Body of pancreas (tissue), 4 donors: Measurements from ENCODE around the gene CLSTN1. TPM values are rescaled to one million over a fixed set of nuclear protein-coding genes. Genes with fewer than 3 reads are reported as not detected.

Experiments
- ATAC-seq: fragments of 150-250 bp; one replicate; pipeline ENCODE4 v1.9.1; 2016
- DNase-seq, 4 donors: peaks; one replicate each; pipeline ENCODE4 v3.0.0-alpha.2; 2019
- H3K27ac ChIP-seq, 4 donors: fragments of 200-600 bp; sonication (generic); 1 replicate in 3 of 4; 2 replicates in 1 of 4; pipeline versions ENCODE4 v1.5.1 to v1.6.1; 2016 to 2019; ENCODE audit warnings: mild to moderate bottlenecking in 1 of 4, mixed read lengths in 1 of 4, moderate library complexity in 1 of 4
- H3K27me3 ChIP-seq, 2 donors: fragments of 200-600 bp; sonication (generic); one replicate each; pipeline ENCODE4 v1.6.0; 2016; ENCODE audit warnings: mild to moderate bottlenecking in 1 of 2
- H3K36me3 ChIP-seq, 2 donors: fragments of 200-600 bp; sonication (generic); replicated peaks in 1 of 2; 2 replicates each; pipeline ENCODE4 v1.5.1; 2016; ENCODE audit warnings: low read depth in 2 of 2; ENCODE audit not compliant: insufficient read depth in 1 of 2
- H3K4me1 ChIP-seq: fragments of 200-600 bp; sonication (generic); one replicate; pipeline ENCODE4 v1.6.0; 2016
- H3K4me3 ChIP-seq, 2 donors: fragments of 200-600 bp; sonication (generic); 1 replicate in 1 of 2; 2 replicates in 1 of 2; pipeline ENCODE4 v1.5.1; 2016 to 2019
- H3K9me3 ChIP-seq, 3 donors: fragments of 200-600 bp; sonication (generic); 1 replicate in 2 of 3; 2 replicates in 1 of 3; pipeline ENCODE4 v1.5.1; 2016
- CTCF ChIP-seq, 7 experiments: fragments of 450-650 bp in 4 of 7; fragments of 200-600 bp in 3 of 7; sonication (generic) in 3 of 7; IDR thresholded peaks; one replicate each; pipeline ENCODE4 v1.5.1; 2016 to 2019; ENCODE audit warnings: antibody characterized with exemption in 7 of 7
- POLR2A ChIP-seq, 3 donors: fragments of 450-650 bp; IDR thresholded peaks; one replicate each; pipeline ENCODE4 v1.6.1; 2016; ENCODE audit warnings: antibody characterized with exemption in 3 of 3, mild to moderate bottlenecking in 2 of 3
- WGBS, 2 donors: methylation state at CpG; one replicate each; pipeline ENCODE4 v1.1.5; 2017; 5-methylcytosine and 5-hydroxymethylcytosine counted together
- intact Hi-C: fragments of 100-400 bp; cut with DNase I; formaldehyde crosslinking; loops from one replicate; pipeline ENCODE4 v1.15.1; 2023
- total RNA-seq, 2 donors: library from RNA; depleted of rRNA; stranded (reverse); fragments of >200 nt; gene quantifications; one replicate each; pipeline ENCODE4 v1.1.0, GENCODE V29; 2016

CLSTN1 gene
- total RNA-seq, 2 donors from 2014 or later = 60.2 to 64.6 TPM

DNA sequence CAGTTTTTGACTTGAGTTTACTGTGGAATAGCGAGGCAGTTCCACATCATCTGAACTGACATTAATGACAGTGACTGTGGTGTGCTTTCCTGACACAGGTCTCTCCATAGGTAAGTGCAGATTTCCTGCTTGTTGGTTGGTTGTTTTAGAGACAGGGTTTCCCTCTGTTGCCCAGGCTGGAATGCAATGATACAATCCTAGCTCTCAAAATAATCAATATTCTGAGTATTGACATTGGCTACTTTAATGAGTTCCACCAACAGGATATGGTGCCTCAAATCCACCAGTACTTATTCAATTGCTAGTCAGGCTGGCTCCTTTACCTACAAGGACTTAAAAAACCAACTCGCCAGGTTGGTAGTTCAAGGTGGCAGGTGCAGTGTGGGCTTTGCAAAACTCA is 63.8 kb downstream of the CLSTN1 start:
- Histone ChIP-seq H3K4me1 (peaks cover 6% of the 10 kb centered on the region), H3K27ac (no peak overlapping the region), H3K9me3 (no peaks in the 10 kb centered on the region), H3K4me3 (no peak overlapping the region), H3K36me3 (no peaks in the 10 kb centered on the region), H3K27me3 (no peaks in the 10 kb centered on the region)
- intact Hi-C loops = no loop called here
- no peak for DNase-seq
- no peak for TF ChIP-seq CTCF (IDR thresholded peaks at IDR 0.05)
- 76 to 90% methylated on average over 2 of the region's 2 CpGs for WGBS, 2 donors
- ATAC-seq = no peak

GRCh38 chr1:9758559-9759121 is 65.1 kb downstream of the CLSTN1 start:
- intact Hi-C loops = no loop called here
- Histone ChIP-seq H3K4me3 (no peak overlapping the region), H3K36me3 (no peaks in the 10 kb centered on the region), H3K27me3 (no peaks in the 10 kb centered on the region), H3K4me1 (peaks cover 6% of the 10 kb centered on the region), H3K27ac (no peak overlapping the region), H3K9me3 (no peaks in the 10 kb centered on the region)
- DNase-seq (no peak), ATAC-seq (no peak)
- TF ChIP-seq POLR2A (IDR thresholded peaks at IDR 0.05) = no peak
- no peak for TF ChIP-seq CTCF (IDR thresholded peaks at IDR 0.05)
- 91 to 92% methylated on average over 10 of the region's 10 CpGs for WGBS, 2 donors

DNA sequence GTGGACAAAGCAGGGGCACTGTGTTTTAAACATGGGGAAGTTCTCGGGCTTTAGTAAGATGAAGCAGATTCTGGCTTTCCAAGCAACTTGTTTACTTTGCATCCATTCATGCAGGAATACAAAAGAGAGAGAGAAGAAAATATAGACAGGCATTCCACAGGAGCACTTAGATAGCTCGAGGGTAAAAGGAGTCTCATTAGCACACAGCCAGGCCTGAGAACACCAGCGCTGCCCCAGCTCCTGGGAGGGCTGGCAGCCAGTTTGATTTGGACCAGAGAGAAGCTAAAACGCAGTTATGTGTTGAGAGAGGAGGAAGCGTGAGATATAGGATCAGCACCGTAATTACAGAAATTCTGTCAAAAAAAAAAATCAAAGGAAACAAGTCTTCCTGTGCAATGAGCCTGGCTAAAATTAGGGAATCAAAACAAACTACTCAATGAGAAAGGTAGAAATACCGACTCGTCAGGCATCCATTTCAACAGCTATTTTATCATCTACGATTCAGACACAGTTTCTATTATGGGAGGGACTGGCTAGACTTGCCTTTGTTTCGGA is 68.2 kb downstream of the CLSTN1 start:
- no peak for ATAC-seq
- Histone ChIP-seq H3K4me3 (no peak overlapping the region), H3K4me1 (peaks cover 6% of the 10 kb centered on the region), H3K9me3 (no peaks in the 10 kb centered on the region), H3K27me3 (no peaks in the 10 kb centered on the region), H3K27ac (no peak overlapping the region), H3K36me3 (no peaks in the 10 kb centered on the region)
- DNase-seq = no peak
- intact Hi-C loops = no loop called here
- 57 to 66% methylated on average over 10 of the region's 10 CpGs for WGBS, 2 donors
- TF ChIP-seq CTCF (IDR thresholded peaks at IDR 0.05) = no peak
- TF ChIP-seq POLR2A (IDR thresholded peaks at IDR 0.05) = no peak

- H3K36me3 ChIP-seq = peaks cover 4 to 9% of the 10 kb centered on the region in 2 donors
- no peaks in the 10 kb centered on the region for H3K4me1 ChIP-seq
- ATAC-seq = no peak
- intact Hi-C loops = no loop called here
- H3K9me3 ChIP-seq = no peaks in the 10 kb centered on the region
- 77 to 89% methylated on average over 3 to 12 of the region's 12 CpGs for WGBS, 2 donors
- no peak for TF ChIP-seq POLR2A (IDR thresholded peaks at IDR 0.05)
- no peak for TF ChIP-seq CTCF (IDR thresholded peaks at IDR 0.05)
- H3K27me3 ChIP-seq = no peaks in the 10 kb centered on the region
- peak in 2 of 4 donors; percentile 40 to 42 for DNase-seq
- no peak overlapping the region for H3K4me3 ChIP-seq
- H3K27ac ChIP-seq = no peak overlapping the region
Observed at GRCh38 chr1:9753121-9753531, 70.6 kb downstream of the CLSTN1 start.

DNA sequence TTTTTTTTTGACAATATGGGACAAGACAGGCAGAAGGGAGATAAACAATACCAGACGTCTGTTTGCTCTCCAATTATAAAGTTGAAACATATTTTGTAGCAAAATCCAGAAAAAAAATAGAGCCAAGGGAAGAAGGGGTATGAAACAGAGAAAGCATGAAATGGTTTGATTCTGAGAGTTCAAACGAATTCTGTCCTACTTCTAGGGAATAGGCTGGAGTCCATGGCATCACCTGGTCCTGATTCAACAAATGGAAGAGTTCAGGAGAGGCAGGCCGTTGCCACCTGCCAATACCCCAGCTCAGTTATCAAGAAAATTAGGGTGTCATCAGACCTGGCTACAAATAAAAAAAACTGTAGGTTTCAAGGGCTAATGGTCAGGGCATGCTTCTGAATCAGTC is 71.8 kb downstream of the CLSTN1 start:
- 63 to 68% methylated on average over 3 of the region's 3 CpGs for WGBS, 2 donors
- Histone ChIP-seq H3K36me3 (peaks cover 4 to 9% of the 10 kb centered on the region in 2 donors), H3K4me1 (no peaks in the 10 kb centered on the region), H3K9me3 (no peaks in the 10 kb centered on the region), H3K27me3 (no peaks in the 10 kb centered on the region), H3K4me3 (no peak overlapping the region), H3K27ac (no peak overlapping the region)
- ATAC-seq (no peak), DNase-seq (no peak)
- intact Hi-C loops = no loop called here
- TF ChIP-seq CTCF (IDR thresholded peaks at IDR 0.05) (no peak), POLR2A (IDR thresholded peaks at IDR 0.05) (no peak)
